Bronchial epithelial cell (primary cell): ENCODE measurements around the gene UGT2B11. TPM values are rescaled to one million over a fixed set of nuclear protein-coding genes. Genes with fewer than 3 reads are reported as not detected.
"Not testable (repeated sequence)": the region's sequence is repeated elsewhere in the genome, so short reads cannot be mapped to it uniquely, and the experiment has no call there.

Experiments
- DNase-seq: peaks from one replicate; pipeline ENCODE4 v3.0.0-alpha.2; 2010; ENCODE audit warnings: low read depth
- FAIRE-seq: peaks from 2 replicates; lab custom pipeline; 2011; peaks lifted over from hg19 to GRCh38; lab: Jason Lieb, UNC
- H3K27me3 ChIP-seq: 2 replicates; pipeline ENCODE4 v1.5.1; 2011; ENCODE audit warnings: low read length; ENCODE audit not compliant: control insufficient read depth, insufficient read depth
- H3K36me3 ChIP-seq: 2 replicates; pipeline ENCODE4 v1.5.1; 2011; ENCODE audit warnings: low read length; ENCODE audit not compliant: control insufficient read depth, insufficient read depth
- H3K4me3 ChIP-seq: 2 replicates; pipeline ENCODE4 v1.5.1; 2011; ENCODE audit warnings: mild to moderate bottlenecking, low read depth, low read length, control low read depth
- total RNA-seq: library from RNA; depleted of rRNA; stranded (reverse); fragments of >200 nt; gene quantifications from 2 replicates; pipeline ENCODE4 v1.2.1, GENCODE V29; 2014
- TF ChIP-seq, protein P1 (sequence below): IDR thresholded peaks from 2 replicates; pipeline ENCODE4 v1.5.1; 2011; ENCODE audit warnings: mild to moderate bottlenecking, moderate library complexity, low read length, control low read depth, inconsistent platforms; ENCODE audit not compliant: insufficient read depth, severe bottlenecking

UGT2B11 gene
- not detected in 2 replicates for total RNA-seq

- TF ChIP-seq, protein P1, sequence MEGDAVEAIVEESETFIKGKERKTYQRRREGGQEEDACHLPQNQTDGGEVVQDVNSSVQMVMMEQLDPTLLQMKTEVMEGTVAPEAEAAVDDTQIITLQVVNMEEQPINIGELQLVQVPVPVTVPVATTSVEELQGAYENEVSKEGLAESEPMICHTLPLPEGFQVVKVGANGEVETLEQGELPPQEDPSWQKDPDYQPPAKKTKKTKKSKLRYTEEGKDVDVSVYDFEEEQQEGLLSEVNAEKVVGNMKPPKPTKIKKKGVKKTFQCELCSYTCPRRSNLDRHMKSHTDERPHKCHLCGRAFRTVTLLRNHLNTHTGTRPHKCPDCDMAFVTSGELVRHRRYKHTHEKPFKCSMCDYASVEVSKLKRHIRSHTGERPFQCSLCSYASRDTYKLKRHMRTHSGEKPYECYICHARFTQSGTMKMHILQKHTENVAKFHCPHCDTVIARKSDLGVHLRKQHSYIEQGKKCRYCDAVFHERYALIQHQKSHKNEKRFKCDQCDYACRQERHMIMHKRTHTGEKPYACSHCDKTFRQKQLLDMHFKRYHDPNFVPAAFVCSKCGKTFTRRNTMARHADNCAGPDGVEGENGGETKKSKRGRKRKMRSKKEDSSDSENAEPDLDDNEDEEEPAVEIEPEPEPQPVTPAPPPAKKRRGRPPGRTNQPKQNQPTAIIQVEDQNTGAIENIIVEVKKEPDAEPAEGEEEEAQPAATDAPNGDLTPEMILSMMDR, result no peak
- no peak for FAIRE-seq
- H3K36me3 ChIP-seq, result no peaks in the 10 kb centered on the region
- H3K27me3 ChIP-seq, result no peaks in the 10 kb centered on the region
- no peak within 1 kb of the TSS for H3K4me3 ChIP-seq
- DNase-seq, result no peak
These were observed at the start of gene UGT2B11 for GRCh38 chr4:69214716-69215115. Gene UGT2B11 (minus strand): TSS chr4:69214748. CDS start chr4:69214722, 26 bp downstream.

- not testable (repeated sequence) for H3K36me3 ChIP-seq, FAIRE-seq, DNase-seq, H3K4me3 ChIP-seq, H3K27me3 ChIP-seq
These were observed 38.7 kb upstream of the UGT2B11 start for GRCh38 chr4:69253147-69253772.

DNA sequence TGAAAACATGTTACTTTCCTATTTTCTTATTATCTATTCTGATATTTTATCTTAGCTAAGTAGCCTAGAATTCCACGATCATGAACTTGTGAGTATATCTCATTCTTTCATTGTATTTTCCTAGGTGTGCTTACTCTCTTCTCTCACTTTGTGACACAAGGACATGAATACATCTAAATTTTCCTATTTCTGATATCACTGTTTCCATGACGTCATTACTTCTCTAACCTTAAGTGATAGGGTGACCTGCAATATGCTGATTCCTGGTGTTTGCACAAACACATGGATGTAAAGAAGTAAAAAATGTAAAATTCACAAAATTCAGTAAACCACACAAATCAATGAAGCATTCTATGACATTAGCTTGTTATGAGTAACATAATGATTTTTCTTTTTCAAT, 36.3 kb upstream of the UGT2B11 start:
- FAIRE-seq, DNase-seq, H3K4me3 ChIP-seq, H3K36me3 ChIP-seq, H3K27me3 ChIP-seq: not testable (repeated sequence)

DNA sequence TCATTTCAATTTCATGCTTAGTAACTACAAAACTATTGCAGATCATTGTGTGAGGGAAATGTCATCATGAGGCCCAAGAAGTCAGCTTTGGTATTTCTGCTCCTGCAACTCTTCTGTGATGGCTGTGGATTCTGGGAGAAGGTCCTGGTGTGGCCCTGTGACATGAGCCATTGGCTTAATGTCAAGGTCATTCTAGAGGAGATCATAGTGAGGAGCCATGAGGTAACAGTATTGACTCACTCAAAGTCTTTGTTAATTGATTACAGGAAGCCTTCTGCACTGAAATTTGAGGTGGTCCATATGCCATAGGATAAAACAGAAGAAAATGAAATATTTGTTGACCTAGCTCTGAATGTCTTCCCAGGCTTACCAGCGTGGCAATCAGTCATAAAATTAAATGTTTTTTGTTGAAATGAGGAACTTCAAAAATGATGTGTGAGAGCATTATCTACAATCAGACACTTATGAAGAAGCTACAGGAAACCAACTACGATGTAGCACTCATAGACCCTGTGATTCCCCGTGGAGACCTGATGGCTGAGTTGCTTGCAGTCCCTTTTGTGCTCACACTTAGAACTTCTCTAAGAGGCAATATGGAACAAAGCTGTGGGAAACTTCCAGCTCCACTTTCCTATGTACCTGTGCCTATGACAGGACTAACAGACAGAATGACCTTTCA, 28.2 kb upstream of the UGT2B11 start:
- H3K27me3 ChIP-seq, FAIRE-seq, H3K36me3 ChIP-seq, H3K4me3 ChIP-seq, DNase-seq: not testable (repeated sequence)

GRCh38 chr4:69241746-69242145, 27.2 kb upstream of the UGT2B11 start:
- H3K27me3 ChIP-seq, FAIRE-seq, H3K4me3 ChIP-seq: not testable (repeated sequence)

GRCh38 chr4:69240787-69241186, 26.2 kb upstream of the UGT2B11 start:
- not testable (repeated sequence) for FAIRE-seq, H3K4me3 ChIP-seq, H3K36me3 ChIP-seq, H3K27me3 ChIP-seq, DNase-seq

More at GRCh38 chr4:69241746-69242145, 27.2 kb upstream of the UGT2B11 start:
- DNase-seq, H3K36me3 ChIP-seq: not testable (repeated sequence)

DNA sequence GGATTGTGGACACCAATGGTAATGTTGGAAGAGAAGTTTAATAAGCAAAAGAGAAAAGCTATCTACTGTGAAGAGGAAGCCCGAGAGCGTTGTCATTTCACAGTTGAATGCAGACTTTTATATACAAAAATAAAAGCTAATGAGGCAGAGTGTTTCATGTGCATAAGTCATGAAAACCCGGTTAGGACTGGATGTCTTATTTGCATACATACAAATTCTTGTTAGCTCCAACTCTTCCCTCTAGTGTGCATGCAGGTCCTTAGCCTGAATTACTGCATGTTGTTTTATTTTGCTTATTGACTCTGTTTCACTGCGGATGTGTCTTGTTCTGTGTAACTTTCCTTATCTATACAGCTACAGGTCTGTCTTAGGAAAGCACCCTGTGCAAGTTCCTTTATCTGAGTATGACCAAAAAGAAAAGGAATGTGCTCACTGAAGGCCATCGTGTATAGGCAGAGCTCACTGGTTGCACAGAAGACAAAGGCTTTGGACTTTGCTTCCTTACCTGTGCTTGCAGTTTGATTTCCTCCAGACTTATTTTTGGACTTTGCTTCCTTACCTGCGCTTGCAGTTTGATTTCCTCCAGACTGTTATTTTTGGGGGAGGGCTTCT, 25.1 kb upstream of the UGT2B11 start:
- FAIRE-seq (no peak), DNase-seq (peak; percentile 44)
- Histone ChIP-seq H3K4me3 (no peak overlapping the region), H3K36me3 (no peaks in the 10 kb centered on the region), H3K27me3 (no peaks in the 10 kb centered on the region)
- TF ChIP-seq, protein P1, result no peak

DNA sequence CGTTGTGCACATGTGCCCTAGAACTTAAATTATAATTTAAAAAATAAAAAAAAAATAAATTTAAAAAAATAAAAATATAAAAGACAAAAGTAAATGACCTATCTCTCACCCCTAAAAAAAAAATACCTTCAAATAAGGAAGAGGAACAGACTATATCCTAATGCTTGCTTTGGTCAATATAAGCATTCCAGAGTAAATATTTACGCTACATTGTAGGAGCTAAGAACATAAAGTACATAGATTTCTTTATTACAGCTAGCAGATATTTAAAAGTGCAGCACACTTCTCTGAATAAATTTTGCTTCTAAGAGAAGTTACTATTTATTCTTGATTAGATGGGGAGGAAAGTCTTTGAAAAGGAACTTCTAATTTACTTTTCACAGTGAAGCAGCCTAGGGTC, 24.5 kb upstream of the UGT2B11 start:
- DNase-seq (no peak), FAIRE-seq (no peak)
- Histone ChIP-seq H3K27me3 (no peaks in the 10 kb centered on the region), H3K36me3 (no peaks in the 10 kb centered on the region), H3K4me3 (no peak overlapping the region)
- TF ChIP-seq, protein P1, result no peak
